HepG2 (cell line): ENCODE measurements around the gene SERPINB1. TPM values are rescaled to one million over a fixed set of nuclear protein-coding genes. Genes with fewer than 3 reads are reported as not detected.

Experiments
- ARID4A ChIP-seq: sonication (generic); formaldehyde crosslinking; IDR thresholded peaks from 2 replicates; pipeline ENCODE4 v1.5.0; 2020; ENCODE audit warnings: mild to moderate bottlenecking, missing genetic modification reagents, borderline replicate concordance
- BRF2 ChIP-seq: sonication (generic); formaldehyde crosslinking; IDR thresholded peaks from 2 replicates; pipeline ENCODE4 v1.8.1; 2022; ENCODE audit warnings: mild to moderate bottlenecking, missing genetic modification reagents
- CREB3 ChIP-seq: sonication (generic); formaldehyde crosslinking; IDR thresholded peaks from 2 replicates; pipeline ENCODE4 v1.5.0; 2020; ENCODE audit warnings: missing genetic modification reagents
- FLYWCH1 ChIP-seq: sonication (generic); formaldehyde crosslinking; IDR thresholded peaks from 2 replicates; pipeline ENCODE4 v1.8.1; 2023; ENCODE audit warnings: mild to moderate bottlenecking, missing genetic modification reagents
- FOSL2 ChIP-seq: sonication (generic); formaldehyde crosslinking; IDR thresholded peaks from 2 replicates; pipeline ENCODE4 v1.4.0; 2020; ENCODE audit warnings: missing genetic modification reagents
- MIER3 ChIP-seq: IDR thresholded peaks from 2 replicates; pipeline ENCODE4 v1.6.1; 2016; ENCODE audit warnings: missing compliant biosample characterization, borderline replicate concordance
- PCBP1 ChIP-seq: fragments of 200-400 bp; formaldehyde crosslinking; IDR thresholded peaks from 2 replicates; pipeline ENCODE4 v1.6.1; 2017; ENCODE audit warnings: mild to moderate bottlenecking, low read depth, low read length, borderline replicate concordance
- SYNCRIP ChIP-seq: fragments of 200-400 bp; formaldehyde crosslinking; IDR thresholded peaks from 2 replicates; pipeline ENCODE4 v1.6.1; 2018; ENCODE audit warnings: mild to moderate bottlenecking, low read depth, low read length; ENCODE audit not compliant: insufficient read depth
- ZNF274 ChIP-seq: sonication (generic); formaldehyde crosslinking; IDR thresholded peaks from 2 replicates; pipeline ENCODE4 v1.5.1; 2020; ENCODE audit warnings: mild to moderate bottlenecking, missing genetic modification reagents
- ZNF329 ChIP-seq: sonication (generic); formaldehyde crosslinking; IDR thresholded peaks from 2 replicates; pipeline ENCODE4 v1.9.0; 2021; ENCODE audit warnings: low read depth, mild to moderate bottlenecking, missing genetic modification reagents
- ZNF343 ChIP-seq: sonication (generic); formaldehyde crosslinking; IDR thresholded peaks from 2 replicates; pipeline ENCODE4 v1.4.0; 2020; ENCODE audit warnings: mild to moderate bottlenecking, missing genetic modification reagents
- ZNF629 ChIP-seq: sonication (generic); formaldehyde crosslinking; conservative IDR thresholded peaks from 2 replicates; pipeline ENCODE4 v1.5.0; 2020; ENCODE audit warnings: missing genetic modification reagents
- ZNF737 ChIP-seq: sonication (generic); formaldehyde crosslinking; IDR thresholded peaks from 2 replicates; pipeline ENCODE4 v1.5.0; 2020; ENCODE audit warnings: missing genetic modification reagents, mild to moderate bottlenecking, borderline replicate concordance
- ZNF740 ChIP-seq: sonication (generic); formaldehyde crosslinking; IDR thresholded peaks from 2 replicates; pipeline ENCODE4 v1.4.0; 2020; ENCODE audit warnings: missing genetic modification reagents
- ZNF746 ChIP-seq: sonication (generic); formaldehyde crosslinking; IDR thresholded peaks from 2 replicates; pipeline ENCODE4 v1.8.0; 2022; ENCODE audit warnings: mild to moderate bottlenecking, missing genetic modification reagents
- polyA plus RNA-seq, 8 experiments: library from polyadenylated mRNA; depleted of rRNA in 3 of 8; stranded (reverse) in 7 of 8; unstranded in 1 of 8; fragments of >200 nt; fragmentation: Illumina TruSeq in 4 of 8; extraction: Trizol in 4 of 8; gene quantifications; 2 replicates each; pipeline versions ENCODE4 v1.2.1 to v1.2.3, GENCODE V29; 2011 to 2016; ENCODE audit warnings: low read depth in 4 of 8, missing spikeins in 1 of 8, mixed read lengths in 1 of 8; ENCODE audit not compliant: insufficient read depth in 1 of 8
- total RNA-seq, 5 experiments: library from RNA; depleted of rRNA; stranded (reverse); fragments of >200 nt; fragmentation: Illumina TruSeq; extraction: Trizol; gene quantifications; 2 replicates each; pipeline ENCODE4 v1.2.3, GENCODE V29; 2016; ENCODE audit warnings: low read depth in 1 of 5
- TF ChIP-seq, protein P1 (sequence below): IDR thresholded peaks from 2 replicates; pipeline ENCODE4 v1.6.1; 2016; ENCODE audit warnings: missing genetic modification reagents, missing compliant biosample characterization
- TF ChIP-seq, protein P2 (sequence below): sonication (generic); formaldehyde crosslinking; IDR thresholded peaks from 2 replicates; pipeline ENCODE4 v1.8.0; 2022; ENCODE audit warnings: mild to moderate bottlenecking, missing genetic modification reagents; ENCODE audit not compliant: insufficient replicate concordance
- TF ChIP-seq, protein P3 (sequence below): sonication (generic); formaldehyde crosslinking; IDR thresholded peaks from 2 replicates; pipeline ENCODE4 v1.5.0; 2020; ENCODE audit warnings: missing genetic modification reagents, mild to moderate bottlenecking, borderline replicate concordance

Gene SERPINB1
- total and polyA plus RNA-seq, 2 of the 13 experiments (the other 11 are each of a cell fraction or from before 2014, with no cell fraction given): 41.4 to 60.5 TPM

DNA sequence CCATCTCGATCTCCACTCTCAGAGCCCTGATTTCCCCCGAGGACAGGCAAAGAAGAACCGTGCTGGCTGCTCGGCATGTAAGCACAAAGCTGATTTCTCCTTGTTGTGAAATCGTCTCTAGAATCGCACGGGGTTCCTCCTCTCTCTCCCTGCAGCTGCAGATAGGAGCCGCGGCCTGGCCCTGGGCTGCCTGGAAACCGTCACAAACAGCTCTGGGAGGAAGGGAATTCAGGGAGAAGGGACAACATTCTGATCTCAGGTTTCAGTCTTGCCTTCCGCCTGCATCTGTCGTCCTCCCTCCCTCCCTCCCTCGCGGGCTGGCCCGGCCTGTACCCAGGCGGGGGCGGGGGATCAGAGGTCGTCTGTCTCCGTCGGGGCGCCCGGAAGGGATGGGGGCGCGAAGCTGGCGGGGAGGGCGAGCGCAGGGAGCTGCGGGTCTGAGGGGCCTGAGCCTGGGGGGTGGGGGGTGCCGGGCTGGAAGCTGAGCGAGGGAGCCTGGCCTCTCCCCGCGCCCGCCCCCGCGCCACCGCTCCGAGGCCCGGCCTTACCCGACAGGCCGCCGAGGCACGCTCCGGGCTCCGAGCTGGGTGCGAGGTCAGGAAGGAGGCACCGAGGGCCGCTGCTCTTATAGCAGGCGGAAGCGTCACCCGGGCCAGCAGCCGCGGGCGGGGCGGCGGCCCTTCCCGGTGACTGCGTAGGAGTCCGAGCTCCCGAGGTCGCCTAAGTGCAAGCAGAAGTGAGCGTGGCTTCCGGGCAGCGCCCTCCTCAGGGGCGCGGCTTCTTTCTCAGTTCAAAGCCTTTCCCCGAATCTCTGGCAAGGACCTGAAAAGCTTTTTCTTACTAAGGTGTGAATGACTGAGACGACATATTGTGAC lies at the start of gene SERPINB1 (continued):
- peak; percentile 85 for TF ChIP-seq ARID4A (CRISPR knock-in tag)
- peak; percentile 60 for TF ChIP-seq FOSL2 (CRISPR knock-in tag)
- TF ChIP-seq PCBP1: 0 out of 2 replicates have a peak, but pooled peaks have one; percentile 58
- TF ChIP-seq, protein P1, sequence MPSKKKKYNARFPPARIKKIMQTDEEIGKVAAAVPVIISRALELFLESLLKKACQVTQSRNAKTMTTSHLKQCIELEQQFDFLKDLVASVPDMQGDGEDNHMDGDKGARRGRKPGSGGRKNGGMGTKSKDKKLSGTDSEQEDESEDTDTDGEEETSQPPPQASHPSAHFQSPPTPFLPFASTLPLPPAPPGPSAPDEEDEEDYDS: peak; percentile 85
- TF ChIP-seq, protein P2, sequence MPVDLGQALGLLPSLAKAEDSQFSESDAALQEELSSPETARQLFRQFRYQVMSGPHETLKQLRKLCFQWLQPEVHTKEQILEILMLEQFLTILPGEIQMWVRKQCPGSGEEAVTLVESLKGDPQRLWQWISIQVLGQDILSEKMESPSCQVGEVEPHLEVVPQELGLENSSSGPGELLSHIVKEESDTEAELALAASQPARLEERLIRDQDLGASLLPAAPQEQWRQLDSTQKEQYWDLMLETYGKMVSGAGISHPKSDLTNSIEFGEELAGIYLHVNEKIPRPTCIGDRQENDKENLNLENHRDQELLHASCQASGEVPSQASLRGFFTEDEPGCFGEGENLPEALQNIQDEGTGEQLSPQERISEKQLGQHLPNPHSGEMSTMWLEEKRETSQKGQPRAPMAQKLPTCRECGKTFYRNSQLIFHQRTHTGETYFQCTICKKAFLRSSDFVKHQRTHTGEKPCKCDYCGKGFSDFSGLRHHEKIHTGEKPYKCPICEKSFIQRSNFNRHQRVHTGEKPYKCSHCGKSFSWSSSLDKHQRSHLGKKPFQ (CRISPR knock-in tag): peak; percentile 53
- no peak for TF ChIP-seq ZNF343 (CRISPR knock-in tag)
- TF ChIP-seq FLYWCH1 (CRISPR knock-in tag): peak; percentile 22; the same call in 1 of the 2 replicates
- 0 out of 2 replicates have a peak, but pooled peaks have one; percentile 8 for TF ChIP-seq ZNF629 (CRISPR knock-in tag)
- TF ChIP-seq, protein P3, sequence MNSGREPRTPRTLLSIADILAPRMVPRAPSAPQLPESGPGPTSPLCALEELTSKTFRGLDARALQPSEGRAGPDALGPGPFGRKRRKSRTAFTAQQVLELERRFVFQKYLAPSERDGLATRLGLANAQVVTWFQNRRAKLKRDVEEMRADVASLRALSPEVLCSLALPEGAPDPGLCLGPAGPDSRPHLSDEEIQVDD (CRISPR knock-in tag): 0 out of 2 replicates have a peak, but pooled peaks have one; percentile 29
- peak; percentile 91 for TF ChIP-seq ZNF740 (CRISPR knock-in tag)
- TF ChIP-seq ZNF737 (CRISPR knock-in tag): peak; percentile 71; the same call in 1 of the 2 replicates
- 0 out of 2 replicates have a peak, but pooled peaks have one; percentile 56 for TF ChIP-seq MIER3
- TF ChIP-seq BRF2 (CRISPR knock-in tag): 0 out of 2 replicates have a peak, but pooled peaks have one; percentile 21
- TF ChIP-seq ZNF329: peak; percentile 85; the same call in 1 of the 2 replicates
- TF ChIP-seq CREB3 (CRISPR knock-in tag): peak; percentile 37; the same call in 1 of the 2 replicates
- TF ChIP-seq ZNF746 (CRISPR knock-in tag): peak; percentile 100
- peak; percentile 97 for TF ChIP-seq ZNF274 (CRISPR knock-in tag)
- TF ChIP-seq SYNCRIP: no peak
